Keratinocyte (primary cell): ENCODE measurements around the gene MEIS2. TPM values are rescaled to one million over a fixed set of nuclear protein-coding genes. Genes with fewer than 3 reads are reported as not detected.

Source experiments
- DNase-seq: peaks from one replicate; pipeline ENCODE4 v3.0.0-alpha.2; 2011; ENCODE audit warnings: low read depth, missing footprints, low spot score
- FAIRE-seq: peaks from 2 replicates; lab custom pipeline; 2011; peaks lifted over from hg19 to GRCh38; lab: Jason Lieb, UNC
- H2AFZ ChIP-seq: 2 replicates; pipeline ENCODE4 v1.6.0; 2012; ENCODE audit warnings: low read length, control low read depth, inconsistent platforms; ENCODE audit not compliant: control insufficient read depth
- H3K27ac ChIP-seq: 2 replicates; pipeline ENCODE4 v1.5.1; 2011; ENCODE audit warnings: low read length; ENCODE audit not compliant: control insufficient read depth, insufficient read depth
- H3K27me3 ChIP-seq: 3 replicates; pipeline ENCODE4 v1.6.0; 2011; ENCODE audit warnings: low read length; ENCODE audit not compliant: control insufficient read depth, insufficient read depth; ENCODE audit errors: extremely low read depth
- H3K36me3 ChIP-seq, 2 experiments: 2 replicates in 1 of 2; 3 replicates in 1 of 2; pipeline ENCODE4 v1.5.1; 2011; ENCODE audit warnings: low read length in 2 of 2, mild to moderate bottlenecking in 1 of 2; ENCODE audit not compliant: control insufficient read depth in 2 of 2, insufficient read depth in 2 of 2; ENCODE audit errors: extremely low read depth in 1 of 2
- H3K4me1 ChIP-seq: 3 replicates; pipeline ENCODE4 v1.5.1; 2011; ENCODE audit warnings: low read length; ENCODE audit not compliant: control insufficient read depth, insufficient read depth; ENCODE audit errors: extremely low read depth
- H3K4me2 ChIP-seq: 3 replicates; pipeline ENCODE4 v1.6.0; 2011; ENCODE audit warnings: low read depth, low read length; ENCODE audit not compliant: control insufficient read depth, insufficient read depth; ENCODE audit errors: extremely low read depth
- H3K4me3 ChIP-seq, 3 experiments: fragments of 200-600 bp in 1 of 3; sonication (generic) in 1 of 3; 2 replicates in 2 of 3; 3 replicates in 1 of 3; pipeline ENCODE4 v1.5.1; 2011 to 2016; ENCODE audit warnings: low read length in 3 of 3, mild to moderate bottlenecking in 3 of 3, control low read depth in 2 of 3, inconsistent platforms in 1 of 3, low read depth in 1 of 3, mixed read lengths in 1 of 3, mixed run types in 1 of 3, moderate library complexity in 1 of 3; ENCODE audit not compliant: control insufficient read depth in 2 of 3, insufficient read depth in 2 of 3; ENCODE audit errors: extremely low read depth in 1 of 3
- H3K79me2 ChIP-seq: 2 replicates; pipeline ENCODE4 v1.6.0; 2012; ENCODE audit warnings: low read length; ENCODE audit not compliant: control insufficient read depth, insufficient read depth
- H3K9ac ChIP-seq: 3 replicates; pipeline ENCODE4 v1.6.0; 2011; ENCODE audit warnings: low read length; ENCODE audit not compliant: control insufficient read depth, insufficient read depth; ENCODE audit errors: extremely low read depth
- H3K9me1 ChIP-seq: 3 replicates; pipeline ENCODE4 v1.6.0; 2011; ENCODE audit warnings: low read length; ENCODE audit not compliant: control insufficient read depth, insufficient read depth; ENCODE audit errors: extremely low read depth
- H3K9me3 ChIP-seq: 2 replicates; pipeline ENCODE4 v1.5.1; 2012; ENCODE audit warnings: low read depth, low read length; ENCODE audit not compliant: control insufficient read depth
- H4K20me1 ChIP-seq: 3 replicates; pipeline ENCODE4 v1.6.0; 2011; ENCODE audit warnings: low read length; ENCODE audit not compliant: control insufficient read depth, insufficient read depth; ENCODE audit errors: extremely low read depth
- CTCF ChIP-seq, 3 experiments: IDR thresholded peaks in 1 of 3; conservative IDR thresholded peaks in 1 of 3; optimal IDR thresholded peaks in 1 of 3; 2 replicates in 2 of 3; 3 replicates in 1 of 3; pipeline versions ENCODE3 to v1.5.1; 2011; ENCODE audit warnings: low read length in 3 of 3, mild to moderate bottlenecking in 3 of 3, moderate library complexity in 2 of 3, control low read depth in 1 of 3, inconsistent platforms in 1 of 3; ENCODE audit not compliant: insufficient read depth in 2 of 3; ENCODE audit errors: extremely low read depth in 1 of 3
- EZH2 ChIP-seq: IDR thresholded peaks from one replicate; pipeline ENCODE4 v1.6.1; 2012; ENCODE audit warnings: inconsistent platforms, mild to moderate bottlenecking, low read length, moderate library complexity
- dilution Hi-C: fragments of 300-500 bp; cut with MboI; formaldehyde crosslinking; loops from one replicate; pipeline ENCODE4 v1.7.0; 2020; ENCODE audit warnings: low sequenced_read_pairs; ENCODE audit not compliant: extremely low pct_ligation_motif_present
- polyA plus RNA-seq, 5 experiments: library from polyadenylated mRNA; depleted of rRNA in 3 of 5; stranded (reverse) in 3 of 5; stranded (forward) in 1 of 5; unstranded in 1 of 5; fragments of >200 nt; gene quantifications; 1 replicate in 1 of 5; 2 replicates in 3 of 5; 3 replicates in 1 of 5; pipeline versions ENCODE4 v1.2.1 to v1.2.3, GENCODE V29; 2011 to 2012; ENCODE audit warnings: missing spikeins in 2 of 5, low read depth in 1 of 5, low replicate concordance in 1 of 5

Gene MEIS2
- polyA plus RNA-seq, 1 donor (not counting 4 experiments of a cell fraction or from before 2014, with no cell fraction given) = 11.4 TPM

GRCh38 chr15:36856339-36856973, 243.9 kb downstream of the MEIS2 start:
- H3K9me1 ChIP-seq = no peaks in the 10 kb centered on the region
- H3K4me3 ChIP-seq = no peak overlapping the region
- dilution Hi-C loops = no loop called here
- H3K27ac ChIP-seq = no peak overlapping the region
- no peaks in the 10 kb centered on the region for H4K20me1 ChIP-seq
- no peaks in the 10 kb centered on the region for H3K36me3 ChIP-seq
- FAIRE-seq (no peak), DNase-seq (no peak)
- H2AFZ ChIP-seq = no peak overlapping the region
- no peaks in the 10 kb centered on the region for H3K79me2 ChIP-seq
- no peaks in the 10 kb centered on the region for H3K9me3 ChIP-seq
- H3K4me1 ChIP-seq = no peaks in the 10 kb centered on the region
- no peak overlapping the region for H3K4me2 ChIP-seq
- H3K9ac ChIP-seq = no peak overlapping the region
- TF ChIP-seq EZH2 (no peak), CTCF (optimal IDR thresholded peaks at IDR 0.05 in 1 of 3, IDR thresholded peaks at IDR 0.05 in 1 of 3, conservative IDR thresholded peaks at IDR 0.05 in 1 of 3; ENCODE audit: extremely low read depth in 1 of 3, insufficient read depth in 2 of 3, low read length in 3 of 3) (no peak)
- no peaks in the 10 kb centered on the region for H3K27me3 ChIP-seq

- DNase-seq (no peak), FAIRE-seq (no peak)
- Histone ChIP-seq H4K20me1 (no peaks in the 10 kb centered on the region), H3K27me3 (no peaks in the 10 kb centered on the region), H3K9ac (no peak overlapping the region), H3K4me3 (no peak overlapping the region), H3K79me2 (no peaks in the 10 kb centered on the region), H3K9me1 (no peaks in the 10 kb centered on the region), H3K4me2 (no peak overlapping the region), H3K36me3 (no peaks in the 10 kb centered on the region), H3K4me1 (no peaks in the 10 kb centered on the region), H3K27ac (no peak overlapping the region), H3K9me3 (no peaks in the 10 kb centered on the region), H2AFZ (no peak overlapping the region)
- dilution Hi-C loops = no loop called here
- TF ChIP-seq EZH2 (no peak), CTCF (optimal IDR thresholded peaks at IDR 0.05 in 1 of 3, IDR thresholded peaks at IDR 0.05 in 1 of 3, conservative IDR thresholded peaks at IDR 0.05 in 1 of 3; ENCODE audit: extremely low read depth in 1 of 3, insufficient read depth in 2 of 3, low read length in 3 of 3) (no peak)
These were observed 249.5 kb downstream of the MEIS2 start for GRCh38 chr15:36850864-36851263.
